ENCODE results near the gene ACSM3.

Gene ACSM3

GRCh38 chr16:20768121-20768520, 4.3 kb downstream of the ACSM3 start:
- TF ChIP-seq ZNF274 (IDR thresholded peaks at IDR 0.05; ENCODE audit: low read depth, low read length): no peak
- H3K4me3 ChIP-seq (ENCODE audit: low read length): no peak overlapping the region

- no peak overlapping the region for H3K4me3 ChIP-seq (ENCODE audit: low read length)
- no peak for TF ChIP-seq ZNF274 (IDR thresholded peaks at IDR 0.05; ENCODE audit: low read depth, low read length)
Observed at GRCh38 chr16:20768818-20769217, 5.0 kb downstream of the ACSM3 start.

- TF ChIP-seq ZNF274 (IDR thresholded peaks at IDR 0.05; ENCODE audit: low read depth, low read length): no peak
- no peak overlapping the region for H3K4me3 ChIP-seq (ENCODE audit: low read length)
Observed at GRCh38 chr16:20773679-20774078, 9.9 kb downstream of the ACSM3 start.

- no peak for TF ChIP-seq ZNF274 (IDR thresholded peaks at IDR 0.05; ENCODE audit: low read depth, low read length)
- no peak overlapping the region for H3K4me3 ChIP-seq (ENCODE audit: low read length)
Observed at GRCh38 chr16:20774703-20775362, 11.0 kb downstream of the ACSM3 start.

GRCh38 chr16:20781697-20782096, 17.9 kb downstream of the ACSM3 start:
- H3K4me3 ChIP-seq (ENCODE audit: low read length): no peak overlapping the region
- TF ChIP-seq ZNF274 (IDR thresholded peaks at IDR 0.05; ENCODE audit: low read depth, low read length): no peak

GRCh38 chr16:20782470-20782869, 18.7 kb downstream of the ACSM3 start:
- H3K4me3 ChIP-seq (ENCODE audit: low read length): no peak overlapping the region
- TF ChIP-seq ZNF274 (IDR thresholded peaks at IDR 0.05; ENCODE audit: low read depth, low read length): no peak

- TF ChIP-seq ZNF274 (IDR thresholded peaks at IDR 0.05; ENCODE audit: low read depth, low read length): no peak
- H3K4me3 ChIP-seq (ENCODE audit: low read length): no peak overlapping the region
Observed at GRCh38 chr16:20784204-20784603, 20.4 kb downstream of the ACSM3 start.

GRCh38 chr16:20789130-20789529, 25.3 kb downstream of the ACSM3 start:
- no peak overlapping the region for H3K4me3 ChIP-seq (ENCODE audit: low read length)
- TF ChIP-seq ZNF274 (IDR thresholded peaks at IDR 0.05; ENCODE audit: low read depth, low read length): no peak

GRCh38 chr16:20791923-20792612, 28.3 kb downstream of the ACSM3 start:
- no peak for TF ChIP-seq ZNF274 (IDR thresholded peaks at IDR 0.05; ENCODE audit: low read depth, low read length)
- H3K4me3 ChIP-seq (ENCODE audit: low read length): no peak overlapping the region

- no peak overlapping the region for H3K4me3 ChIP-seq (ENCODE audit: low read length)
Observed at GRCh38 chr16:20798364-20798763, 34.5 kb downstream of the ACSM3 start.

GRCh38 chr16:20799599-20799998, 35.8 kb downstream of the ACSM3 start:
- TF ChIP-seq ZNF274 (IDR thresholded peaks at IDR 0.05; ENCODE audit: low read depth, low read length): no peak

More at GRCh38 chr16:20798364-20798763, 34.5 kb downstream of the ACSM3 start:
- no peak for TF ChIP-seq ZNF274 (IDR thresholded peaks at IDR 0.05; ENCODE audit: low read depth, low read length)

GRCh38 chr16:20801278-20801677, 37.5 kb downstream of the ACSM3 start:
- H3K4me3 ChIP-seq (ENCODE audit: low read length): no peak overlapping the region
- TF ChIP-seq ZNF274 (IDR thresholded peaks at IDR 0.05; ENCODE audit: low read depth, low read length): no peak

More at GRCh38 chr16:20799599-20799998, 35.8 kb downstream of the ACSM3 start:
- no peak overlapping the region for H3K4me3 ChIP-seq (ENCODE audit: low read length)

GRCh38 chr16:20803192-20803560, 39.4 kb downstream of the ACSM3 start:
- no peak overlapping the region for H3K4me3 ChIP-seq (ENCODE audit: low read length)
- TF ChIP-seq ZNF274 (IDR thresholded peaks at IDR 0.05; ENCODE audit: low read depth, low read length): no peak

- no peak overlapping the region for H3K4me3 ChIP-seq (ENCODE audit: low read length)
Observed at GRCh38 chr16:20803561-20804214, 39.9 kb downstream of the ACSM3 start.

GRCh38 chr16:20805684-20806167, 41.9 kb downstream of the ACSM3 start:
- H3K4me3 ChIP-seq (ENCODE audit: low read length): peak overlapping the region; percentile 66

More at GRCh38 chr16:20803561-20804214, 39.9 kb downstream of the ACSM3 start:
- TF ChIP-seq ZNF274 (IDR thresholded peaks at IDR 0.05; ENCODE audit: low read depth, low read length): no peak
